Lower lobe of right lung (tissue), 2 donors: ENCODE results near the gene SNAPC1. TPM values are rescaled to one million over a fixed set of nuclear protein-coding genes. Genes with fewer than 3 reads are reported as not detected.

Experiments
- ATAC-seq, 2 donors: fragments of 200-7000 bp; cut with Tn5 transposase; one replicate each; pipeline ENCODE4 v1.9.1; 2020 to 2022; ENCODE audit warnings: mild to moderate bottlenecking in 2 of 2, moderate library complexity in 2 of 2
- DNase-seq: peaks from one replicate; pipeline ENCODE4 v3.0.0-alpha.2; 2020
- H3K27ac ChIP-seq: fragments of 200-600 bp; one replicate; pipeline ENCODE4 v1.8.0; 2022
- H3K27me3 ChIP-seq: fragments of 200-600 bp; one replicate; pipeline ENCODE4 v1.8.0; 2022; ENCODE audit warnings: low read depth
- H3K36me3 ChIP-seq: fragments of 200-600 bp; one replicate; pipeline ENCODE4 v1.8.0; 2022; ENCODE audit warnings: mild to moderate bottlenecking
- H3K4me1 ChIP-seq: fragments of 200-600 bp; one replicate; pipeline ENCODE4 v1.8.0; 2022
- H3K4me3 ChIP-seq: fragments of 200-600 bp; one replicate; pipeline ENCODE4 v1.8.0; 2022; ENCODE audit warnings: mild to moderate bottlenecking
- H3K9me3 ChIP-seq: fragments of 200-600 bp; one replicate; pipeline ENCODE4 v1.8.0; 2022
- intact Hi-C: fragments of 100-400 bp; cut with DNase I; formaldehyde crosslinking; loops from one replicate; pipeline ENCODE4 v1.11.0; 2022
- total RNA-seq: library from RNA; stranded (reverse); fragmentation: NEBNext Ultra II Directional; extraction: Animal tissue kit (Norgen Biotek cat#: 25700); gene quantifications from one replicate; pipeline ENCODE4 v1.2.1, GENCODE V29; 2021
- TF ChIP-seq, protein P1 (sequence below): fragments of 200-600 bp; IDR thresholded peaks from one replicate; pipeline ENCODE4 v1.8.0; 2022; ENCODE audit warnings: antibody characterized with exemption, mild to moderate bottlenecking
- donor health status: DM: no; HTN: yes; CAD: no; lungs with severe emphysema.

SNAPC1 gene
- total RNA-seq, 1 donor from 2014 or later: 6.2 TPM

DNA sequence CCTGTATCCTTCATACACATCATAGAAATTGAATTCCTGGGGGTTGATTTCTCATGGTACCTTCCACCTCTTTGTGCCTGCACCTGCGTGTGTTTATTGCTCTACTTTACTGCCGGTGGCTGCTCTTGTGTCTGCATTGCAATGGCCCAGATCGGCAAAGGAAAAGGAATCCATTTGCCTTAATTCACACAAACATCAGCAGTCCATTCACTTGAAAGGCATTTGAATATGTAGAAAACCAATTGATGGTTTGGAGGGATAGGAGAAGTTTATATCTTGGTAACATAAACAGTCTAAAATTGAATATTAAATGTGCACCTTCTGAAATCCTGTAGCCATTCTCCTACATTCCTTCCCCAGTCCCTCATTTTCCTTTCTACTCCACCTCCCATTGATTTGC, 74.0 kb downstream of the SNAPC1 start:
- no peaks in the 10 kb centered on the region for H3K4me1 ChIP-seq
- intact Hi-C loops: loop anchor here (10.0 kb wide), 1 partner anchor 371 kb away; no protein-coding TSS in a partner anchor

GRCh38 chr14:61836807-61837206, 74.6 kb downstream of the SNAPC1 start:
- ATAC-seq: no peak
- Histone ChIP-seq H3K4me1 (no peaks in the 10 kb centered on the region), H3K27ac (no peak overlapping the region), H3K27me3 (no peaks in the 10 kb centered on the region), H3K9me3 (no peaks in the 10 kb centered on the region), H3K4me3 (no peak overlapping the region), H3K36me3 (no peaks in the 10 kb centered on the region)
- TF ChIP-seq, protein P1, sequence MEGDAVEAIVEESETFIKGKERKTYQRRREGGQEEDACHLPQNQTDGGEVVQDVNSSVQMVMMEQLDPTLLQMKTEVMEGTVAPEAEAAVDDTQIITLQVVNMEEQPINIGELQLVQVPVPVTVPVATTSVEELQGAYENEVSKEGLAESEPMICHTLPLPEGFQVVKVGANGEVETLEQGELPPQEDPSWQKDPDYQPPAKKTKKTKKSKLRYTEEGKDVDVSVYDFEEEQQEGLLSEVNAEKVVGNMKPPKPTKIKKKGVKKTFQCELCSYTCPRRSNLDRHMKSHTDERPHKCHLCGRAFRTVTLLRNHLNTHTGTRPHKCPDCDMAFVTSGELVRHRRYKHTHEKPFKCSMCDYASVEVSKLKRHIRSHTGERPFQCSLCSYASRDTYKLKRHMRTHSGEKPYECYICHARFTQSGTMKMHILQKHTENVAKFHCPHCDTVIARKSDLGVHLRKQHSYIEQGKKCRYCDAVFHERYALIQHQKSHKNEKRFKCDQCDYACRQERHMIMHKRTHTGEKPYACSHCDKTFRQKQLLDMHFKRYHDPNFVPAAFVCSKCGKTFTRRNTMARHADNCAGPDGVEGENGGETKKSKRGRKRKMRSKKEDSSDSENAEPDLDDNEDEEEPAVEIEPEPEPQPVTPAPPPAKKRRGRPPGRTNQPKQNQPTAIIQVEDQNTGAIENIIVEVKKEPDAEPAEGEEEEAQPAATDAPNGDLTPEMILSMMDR: no peak
- intact Hi-C loops: loop anchor here (10.0 kb wide), 1 partner anchor 372 kb away; no protein-coding TSS in a partner anchor
- DNase-seq: no peak

More for the DNA sequence above, 74.0 kb downstream of the SNAPC1 start:
- no peak overlapping the region for H3K27ac ChIP-seq
- no peak overlapping the region for H3K4me3 ChIP-seq
- DNase-seq (no peak), ATAC-seq (no peak)
- H3K36me3 ChIP-seq: no peaks in the 10 kb centered on the region
- TF ChIP-seq, protein P1: no peak
- no peaks in the 10 kb centered on the region for H3K27me3 ChIP-seq
- no peaks in the 10 kb centered on the region for H3K9me3 ChIP-seq

DNA sequence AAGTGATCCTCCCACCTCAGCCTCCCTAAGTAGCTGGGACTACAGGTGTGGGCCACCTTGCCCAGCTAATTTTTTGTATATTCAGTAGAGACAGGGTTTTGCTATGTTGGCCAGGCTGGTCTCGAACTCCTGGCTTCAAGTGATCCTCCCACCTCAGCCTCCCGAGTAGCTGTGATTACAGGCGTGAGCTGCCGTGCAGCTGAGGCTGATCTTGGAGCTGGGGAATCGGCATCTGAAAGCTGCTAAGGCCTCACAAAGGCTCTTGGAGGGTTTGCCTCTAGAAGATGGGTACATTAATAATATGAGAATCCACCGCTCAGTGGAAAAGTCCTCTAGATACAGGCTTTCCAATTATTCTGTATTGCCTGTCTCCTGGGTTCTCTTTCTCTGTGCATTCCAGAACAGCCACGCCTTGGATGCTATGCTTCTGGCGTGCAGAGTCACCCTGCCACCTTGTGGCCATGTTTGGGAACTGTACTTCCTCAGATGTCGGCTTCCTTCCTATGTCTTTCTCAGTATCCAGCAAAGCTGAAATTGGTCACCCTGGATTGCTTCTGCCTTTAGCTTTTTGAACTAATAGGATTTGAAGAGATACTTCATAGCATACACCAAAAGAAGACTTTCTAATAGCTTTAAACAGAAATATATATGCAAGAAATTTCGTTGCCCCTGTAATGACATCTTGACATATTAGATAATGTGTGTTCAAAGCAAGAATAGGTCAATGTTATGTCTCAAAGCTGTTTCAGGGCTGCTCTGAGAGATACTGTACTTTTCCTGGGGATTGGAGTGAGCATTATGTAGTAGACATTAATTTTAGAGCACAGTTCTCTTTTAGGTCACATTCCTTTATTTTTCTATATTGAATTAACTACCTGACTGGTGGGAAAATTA, 75.4 kb downstream of the SNAPC1 start:
- Histone ChIP-seq H3K36me3 (no peaks in the 10 kb centered on the region), H3K27ac (no peak overlapping the region)
- ATAC-seq: peak; percentile 95 to 96

GRCh38 chr14:61838661-61839245, 76.5 kb downstream of the SNAPC1 start:
- H3K27me3 ChIP-seq: no peaks in the 10 kb centered on the region
- no peaks in the 10 kb centered on the region for H3K36me3 ChIP-seq
- no peak overlapping the region for H3K4me3 ChIP-seq
- ATAC-seq: peak; percentile 29 to 48
- H3K4me1 ChIP-seq: no peaks in the 10 kb centered on the region
- H3K9me3 ChIP-seq: no peaks in the 10 kb centered on the region
- no peak for DNase-seq
- intact Hi-C loops: loop anchor here (10.0 kb wide), 1 partner anchor 374 kb away; no protein-coding TSS in a partner anchor
- TF ChIP-seq, protein P1: no peak
- no peak overlapping the region for H3K27ac ChIP-seq

More for the DNA sequence above, 75.4 kb downstream of the SNAPC1 start:
- DNase-seq: peak; percentile 76
- no peaks in the 10 kb centered on the region for H3K4me1 ChIP-seq
- H3K4me3 ChIP-seq: no peak overlapping the region
- intact Hi-C loops: loop anchor here (10.0 kb wide), 1 partner anchor 373 kb away; no protein-coding TSS in a partner anchor
- H3K27me3 ChIP-seq: no peaks in the 10 kb centered on the region
- TF ChIP-seq, protein P1: peak; percentile 94
- no peaks in the 10 kb centered on the region for H3K9me3 ChIP-seq

GRCh38 chr14:61839507-61839906, 77.3 kb downstream of the SNAPC1 start:
- H3K36me3 ChIP-seq: no peaks in the 10 kb centered on the region
- DNase-seq (no peak), ATAC-seq (no peak)
- no peak overlapping the region for H3K4me3 ChIP-seq
- no peaks in the 10 kb centered on the region for H3K4me1 ChIP-seq
- H3K27ac ChIP-seq: no peak overlapping the region
- H3K9me3 ChIP-seq: no peaks in the 10 kb centered on the region
- intact Hi-C loops: loop anchor here (10.0 kb wide), 1 partner anchor 375 kb away; no protein-coding TSS in a partner anchor
- no peaks in the 10 kb centered on the region for H3K27me3 ChIP-seq
- TF ChIP-seq, protein P1: no peak
